SIG-M5 treated with dmso at 0.1 percent for 504 hours (cell line): ENCODE data around the gene SUPT7L.

Experiments
- DNase-seq: peaks from one replicate; lab custom pipeline; 2025; ENCODE audit not compliant: unreplicated experiment; lab: John Stamatoyannopoulos, UW

SUPT7L gene

GRCh38 chr2:27663285-27664153 lies at the start of gene SUPT7L, which contains the start of gene SLC4A1AP:
Gene SUPT7L (minus strand): TSS chr2:27663614. CDS start chr2:27662192, 1,422 bp downstream.
Gene SLC4A1AP (plus strand): TSS chr2:27663889. CDS start chr2:27663915, 26 bp downstream.
- peak; percentile 88 for DNase-seq

GRCh38 chr2:27713201-27713600 lies 49.8 kb upstream of the SUPT7L start:
- DNase-seq, result no peak

- DNase-seq, result no peak
Measured at GRCh38 chr2:27712522-27712921, 49.1 kb upstream of the SUPT7L start.

- DNase-seq, result no peak
Measured at GRCh38 chr2:27711804-27712203, 48.4 kb upstream of the SUPT7L start.

- DNase-seq, result no peak
Measured at GRCh38 chr2:27710640-27711430, 47.4 kb upstream of the SUPT7L start.

GRCh38 chr2:27709960-27710575 lies 46.7 kb upstream of the SUPT7L start:
- DNase-seq, result no peak

- no peak for DNase-seq
Measured at GRCh38 chr2:27709326-27709725, 45.9 kb upstream of the SUPT7L start.

GRCh38 chr2:27708666-27709065 lies 45.3 kb upstream of the SUPT7L start:
- no peak for DNase-seq

GRCh38 chr2:27708257-27708654 lies 44.8 kb upstream of the SUPT7L start:
- DNase-seq, result no peak

GRCh38 chr2:27707462-27708256 lies 44.2 kb upstream of the SUPT7L start:
- DNase-seq, result no peak

- DNase-seq, result peak; percentile 58
Measured at GRCh38 chr2:27705851-27706622, 42.6 kb upstream of the SUPT7L start.

- DNase-seq, result no peak
Measured at GRCh38 chr2:27704342-27704876, 41.0 kb upstream of the SUPT7L start.

GRCh38 chr2:27703638-27704341 lies 40.4 kb upstream of the SUPT7L start:
- DNase-seq, result peak; percentile 85

GRCh38 chr2:27702302-27702701 lies 38.9 kb upstream of the SUPT7L start:
- DNase-seq, result no peak

GRCh38 chr2:27701676-27702075 lies 38.3 kb upstream of the SUPT7L start:
- DNase-seq, result no peak

- DNase-seq, result no peak
Measured at GRCh38 chr2:27697660-27698059, 34.2 kb upstream of the SUPT7L start.

GRCh38 chr2:27690052-27690451 lies 26.6 kb upstream of the SUPT7L start:
- DNase-seq, result no peak

- no peak for DNase-seq
Measured at GRCh38 chr2:27689424-27689823, 26.0 kb upstream of the SUPT7L start.

GRCh38 chr2:27687232-27687631 lies 23.8 kb upstream of the SUPT7L start:
- no peak for DNase-seq
